Peyer's patch (tissue), 4 donors: ENCODE measurements around the gene KCNK5.

Source experiments
- CTCF ChIP-seq, 6 experiments: fragments of 450-650 bp in 4 of 6; fragments of 200-600 bp in 2 of 6; sonication (generic) in 1 of 6; IDR thresholded peaks; one replicate each; pipeline ENCODE4 v1.5.1; 2017 to 2019; ENCODE audit warnings: antibody characterized with exemption in 6 of 6, mild to moderate bottlenecking in 3 of 6, moderate library complexity in 1 of 6
- POLR2A ChIP-seq, 2 donors: fragments of 450-650 bp; IDR thresholded peaks; one replicate each; pipeline ENCODE4 v1.5.1; 2017; ENCODE audit warnings: antibody characterized with exemption in 2 of 2, mild to moderate bottlenecking in 2 of 2, moderate library complexity in 2 of 2

DNA sequence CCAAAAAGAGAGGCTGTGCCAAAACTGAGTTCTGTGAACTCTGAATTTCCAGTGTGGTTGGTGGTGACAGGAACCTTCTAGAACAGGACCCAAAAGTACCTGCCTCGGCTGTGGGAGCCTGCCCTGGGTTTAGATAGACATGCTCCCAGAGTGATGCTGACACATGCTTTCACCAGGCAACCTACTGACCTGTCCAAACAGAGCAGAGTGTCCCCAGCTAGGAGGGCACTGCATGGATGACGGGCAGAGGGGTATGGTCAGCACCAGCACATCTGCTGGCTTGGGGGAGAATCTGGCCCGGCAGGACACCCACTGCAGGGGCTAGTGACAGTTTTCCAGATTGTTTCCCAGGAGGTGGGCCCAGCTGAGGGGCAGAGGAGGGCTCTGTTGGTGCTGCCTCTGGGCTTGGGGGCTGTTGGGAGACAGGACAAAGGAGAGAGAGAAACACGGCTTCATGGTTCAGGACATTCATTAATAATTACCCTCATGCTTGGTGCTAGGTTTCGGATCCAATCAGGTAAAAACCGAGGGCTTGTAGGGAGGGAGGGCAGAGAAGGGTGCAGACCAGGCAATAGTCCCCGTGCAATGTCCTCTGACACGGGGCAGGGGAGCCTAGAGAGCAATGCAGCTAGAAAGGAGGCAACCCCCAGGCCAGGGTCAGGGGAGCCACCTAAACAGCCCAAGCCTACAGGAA lies 15.0 kb downstream of the KCNK5 start:
- TF ChIP-seq CTCF (IDR thresholded peaks at IDR 0.05) (no peak), POLR2A (IDR thresholded peaks at IDR 0.05) (no peak)
